ENCODE data around the gene SFTA2.

GRCh38 chr6:30884521-30885480 lies 47.2 kb downstream of the SFTA2 start:
- TF ChIP-seq JUNB (IDR thresholded peaks at IDR 0.05) (no peak), ESRRA (IDR thresholded peaks at IDR 0.05; ENCODE audit: borderline replicate concordance, low read length) (no peak), REST (IDR thresholded peaks at IDR 0.05) (no peak), POLR2A (IDR thresholded peaks at IDR 0.05; ENCODE audit: low read length) (no peak), SMC3 (IDR thresholded peaks at IDR 0.05) (no peak), RNF2 (IDR thresholded peaks at IDR 0.05; ENCODE audit: borderline replicate concordance, low read depth) (no peak), CEBPB (IDR thresholded peaks at IDR 0.05) (no peak), EP300 (IDR thresholded peaks at IDR 0.05) (no peak), MAZ (IDR thresholded peaks at IDR 0.05; ENCODE audit: borderline replicate concordance, low read depth, low read length) (no peak), HMGXB4 (CRISPR knock-in tag; IDR thresholded peaks at IDR 0.05; ENCODE audit: borderline replicate concordance) (no peak), HOXA7 (CRISPR knock-in tag; IDR thresholded peaks at IDR 0.05) (no peak), RFX5 (IDR thresholded peaks at IDR 0.05) (no peak), RAD21 (conservative IDR thresholded peaks at IDR 0.05 in 1 of 2, IDR thresholded peaks at IDR 0.05 in 1 of 2) (no peak; a peak in 1 of 5 replicates)
- TF ChIP-seq, protein P1, sequence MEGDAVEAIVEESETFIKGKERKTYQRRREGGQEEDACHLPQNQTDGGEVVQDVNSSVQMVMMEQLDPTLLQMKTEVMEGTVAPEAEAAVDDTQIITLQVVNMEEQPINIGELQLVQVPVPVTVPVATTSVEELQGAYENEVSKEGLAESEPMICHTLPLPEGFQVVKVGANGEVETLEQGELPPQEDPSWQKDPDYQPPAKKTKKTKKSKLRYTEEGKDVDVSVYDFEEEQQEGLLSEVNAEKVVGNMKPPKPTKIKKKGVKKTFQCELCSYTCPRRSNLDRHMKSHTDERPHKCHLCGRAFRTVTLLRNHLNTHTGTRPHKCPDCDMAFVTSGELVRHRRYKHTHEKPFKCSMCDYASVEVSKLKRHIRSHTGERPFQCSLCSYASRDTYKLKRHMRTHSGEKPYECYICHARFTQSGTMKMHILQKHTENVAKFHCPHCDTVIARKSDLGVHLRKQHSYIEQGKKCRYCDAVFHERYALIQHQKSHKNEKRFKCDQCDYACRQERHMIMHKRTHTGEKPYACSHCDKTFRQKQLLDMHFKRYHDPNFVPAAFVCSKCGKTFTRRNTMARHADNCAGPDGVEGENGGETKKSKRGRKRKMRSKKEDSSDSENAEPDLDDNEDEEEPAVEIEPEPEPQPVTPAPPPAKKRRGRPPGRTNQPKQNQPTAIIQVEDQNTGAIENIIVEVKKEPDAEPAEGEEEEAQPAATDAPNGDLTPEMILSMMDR (IDR thresholded peaks at IDR 0.05), result no peak

Measured in A549 (cell line).